GM19455 (cell line): ENCODE measurements around the gene PTBP3.
A peak's percentile ranks its signal among the peaks of the same experiment; 100 is the strongest.
"Not testable (repeated sequence)": the region's sequence is repeated elsewhere in the genome, so short reads cannot be mapped to it uniquely, and the experiment has no call there.

Experiments used
- ATAC-seq: cut with Tn5 transposase; IDR thresholded peaks from one replicate; pipeline ENCODE4 v1.9.1; 2021; ENCODE audit not compliant: unreplicated experiment

PTBP3 gene, protein sequence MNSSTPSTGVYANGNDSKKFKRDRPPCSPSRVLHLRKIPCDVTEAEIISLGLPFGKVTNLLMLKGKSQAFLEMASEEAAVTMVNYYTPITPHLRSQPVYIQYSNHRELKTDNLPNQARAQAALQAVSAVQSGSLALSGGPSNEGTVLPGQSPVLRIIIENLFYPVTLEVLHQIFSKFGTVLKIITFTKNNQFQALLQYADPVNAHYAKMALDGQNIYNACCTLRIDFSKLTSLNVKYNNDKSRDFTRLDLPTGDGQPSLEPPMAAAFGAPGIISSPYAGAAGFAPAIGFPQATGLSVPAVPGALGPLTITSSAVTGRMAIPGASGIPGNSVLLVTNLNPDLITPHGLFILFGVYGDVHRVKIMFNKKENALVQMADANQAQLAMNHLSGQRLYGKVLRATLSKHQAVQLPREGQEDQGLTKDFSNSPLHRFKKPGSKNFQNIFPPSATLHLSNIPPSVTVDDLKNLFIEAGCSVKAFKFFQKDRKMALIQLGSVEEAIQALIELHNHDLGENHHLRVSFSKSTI

DNA sequence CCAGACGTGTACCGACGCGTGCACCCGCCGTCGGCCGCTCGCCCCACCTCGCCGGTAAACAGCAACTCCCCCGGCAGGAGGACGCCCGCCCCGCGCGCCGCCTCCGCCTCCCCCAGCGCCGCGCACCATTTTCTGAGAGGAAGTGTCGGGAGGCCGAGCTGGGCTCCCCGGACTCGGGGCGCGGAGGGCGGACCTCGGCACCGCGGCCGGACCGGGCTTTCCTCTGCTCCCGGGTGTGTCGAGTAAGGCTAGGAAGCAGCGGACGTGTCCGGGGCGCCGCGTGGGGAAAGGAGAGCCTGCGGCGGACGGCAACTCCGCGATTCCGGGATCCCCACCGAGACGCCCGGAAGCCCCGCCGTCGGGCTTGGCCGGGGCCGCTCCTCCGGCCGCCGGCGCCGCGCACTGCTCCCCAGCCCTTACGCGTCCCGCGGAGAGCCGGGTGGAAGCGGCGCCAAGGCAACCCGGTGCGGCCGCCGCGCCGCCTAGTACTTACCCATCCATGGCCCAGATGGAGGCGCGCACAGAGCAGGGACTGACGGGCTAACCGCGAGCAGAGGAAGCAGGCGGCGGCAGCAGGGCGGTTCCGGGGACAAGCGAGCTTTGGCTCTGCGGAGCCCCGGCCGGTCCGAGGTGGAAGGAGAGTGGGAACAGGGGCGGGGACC lies at the start of gene PTBP3:
Gene PTBP3, minus strand, starts transcription at position 643 of the 662 bp plus-strand sequence. CDS start 35,754 bp downstream, outside the sequence.
- peak; percentile 58 for ATAC-seq

DNA sequence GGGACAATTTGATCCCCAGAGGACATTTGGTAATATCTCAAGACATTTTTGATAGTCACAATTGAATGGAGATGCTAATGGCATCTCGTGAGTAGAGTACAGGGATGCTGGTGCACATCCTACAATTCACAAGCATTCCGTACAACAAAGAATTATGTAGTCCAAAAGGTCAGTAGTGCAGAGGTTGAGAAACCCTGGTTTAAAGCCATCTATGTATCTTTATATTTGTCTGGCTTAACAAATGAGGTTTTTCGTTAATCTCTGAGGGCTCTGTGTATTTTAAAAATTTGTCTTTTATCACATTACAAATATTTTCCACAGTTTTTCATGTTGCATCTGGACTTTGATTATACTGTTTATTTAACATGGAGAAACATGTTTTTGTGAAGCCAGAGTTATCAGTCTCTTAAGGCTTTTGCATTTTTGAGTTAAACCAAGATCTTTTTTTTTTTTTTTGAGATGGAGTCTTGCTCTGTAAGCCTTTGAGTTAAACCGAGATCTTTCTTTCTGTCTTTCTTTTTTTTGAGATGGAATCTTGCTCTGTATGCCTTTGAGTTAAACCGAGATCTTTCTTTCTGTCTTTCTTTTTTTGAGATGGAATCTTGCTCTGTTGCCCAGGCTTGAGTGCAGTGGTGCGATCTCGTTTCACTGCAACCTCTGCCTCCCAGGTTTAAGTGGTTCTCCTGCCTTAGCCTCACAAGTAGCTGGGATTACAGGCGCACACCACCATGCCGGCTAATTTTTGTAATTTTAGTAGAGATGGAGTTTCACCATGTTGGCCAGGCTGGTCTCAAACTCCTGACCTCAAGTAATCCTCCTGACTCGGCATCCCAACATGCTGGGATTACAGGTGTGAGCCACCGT lies 49.3 kb upstream of the PTBP3 start:
- no peak for ATAC-seq

DNA sequence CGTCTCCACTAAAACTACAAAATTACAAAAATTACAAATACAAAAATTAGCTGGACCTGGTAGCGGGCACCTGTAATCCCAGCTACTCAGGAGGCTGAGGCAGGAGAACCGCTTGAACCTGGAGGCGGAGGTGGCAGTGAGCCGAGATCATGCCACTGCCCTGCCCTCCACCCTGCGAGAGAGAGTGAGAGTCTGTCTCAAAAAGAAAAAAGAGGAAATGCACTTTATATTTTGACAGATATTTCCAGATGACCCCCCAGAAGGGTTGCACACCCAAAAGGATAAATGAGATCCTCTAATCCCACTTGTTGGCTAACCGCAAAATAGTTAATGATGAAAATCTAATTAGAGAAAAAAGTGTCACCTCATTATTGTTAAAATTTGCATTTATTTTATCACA lies 48.6 kb upstream of the PTBP3 start:
- ATAC-seq, result no peak

DNA sequence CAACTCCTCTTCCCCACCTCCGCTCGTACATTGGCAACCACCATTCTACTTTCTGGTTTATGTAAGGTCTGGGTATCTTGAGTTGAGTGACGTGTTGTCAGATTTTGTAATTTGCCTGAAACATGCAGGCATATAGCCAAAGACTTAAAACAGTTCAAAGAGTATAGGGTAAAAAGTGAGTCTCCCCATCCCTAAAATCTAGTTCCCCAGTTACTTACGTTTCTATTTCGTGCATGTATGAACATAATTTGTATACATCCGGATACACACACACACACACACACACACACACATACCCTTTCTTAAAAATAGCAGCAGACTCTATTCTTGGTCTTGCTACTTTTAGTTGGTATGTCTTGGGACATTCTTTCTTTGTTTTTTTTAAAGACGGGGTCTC lies 47.4 kb upstream of the PTBP3 start:
- no peak for ATAC-seq

DNA sequence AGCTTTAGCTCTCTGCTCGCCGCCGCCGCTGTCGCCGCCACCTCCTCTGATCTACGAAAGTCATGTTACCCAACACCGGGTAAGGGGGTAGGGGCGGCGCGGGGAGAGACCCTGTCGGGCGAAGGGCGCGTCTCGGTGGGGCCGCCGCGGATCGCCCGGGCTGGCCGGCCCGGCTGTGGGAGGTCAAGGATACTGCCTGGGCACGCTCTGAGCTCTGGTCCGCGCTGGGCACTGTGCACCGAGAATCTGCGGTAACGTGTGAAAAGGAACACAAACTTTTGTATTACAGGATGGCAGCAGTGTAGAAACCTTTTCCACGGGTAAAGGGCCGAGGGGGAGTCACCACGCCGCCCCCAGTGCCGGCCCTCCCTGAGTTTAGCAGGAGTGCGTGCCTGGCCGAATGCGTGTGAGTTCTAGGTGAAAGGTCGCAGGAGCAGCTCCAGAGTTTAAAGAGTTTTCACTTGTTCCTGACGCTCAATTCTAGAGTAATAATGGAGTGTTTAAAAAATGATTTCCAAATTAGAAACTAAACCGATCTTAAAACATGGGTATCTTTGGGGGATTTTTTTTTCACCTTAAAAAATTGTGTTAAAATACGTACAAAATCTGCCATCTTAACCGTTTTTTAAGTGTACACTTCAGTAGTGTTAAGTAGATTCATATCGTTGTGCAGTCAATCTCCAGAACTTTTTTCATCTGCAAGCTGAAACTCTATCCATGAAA lies 46.8 kb upstream of the PTBP3 start, which contains the start of gene HSDL2:
Gene HSDL2, plus strand, starts transcription at position 7 of the 723 bp plus-strand sequence. Its CDS starts 56 bp downstream, at position 63.
- ATAC-seq, result peak; percentile 9

DNA sequence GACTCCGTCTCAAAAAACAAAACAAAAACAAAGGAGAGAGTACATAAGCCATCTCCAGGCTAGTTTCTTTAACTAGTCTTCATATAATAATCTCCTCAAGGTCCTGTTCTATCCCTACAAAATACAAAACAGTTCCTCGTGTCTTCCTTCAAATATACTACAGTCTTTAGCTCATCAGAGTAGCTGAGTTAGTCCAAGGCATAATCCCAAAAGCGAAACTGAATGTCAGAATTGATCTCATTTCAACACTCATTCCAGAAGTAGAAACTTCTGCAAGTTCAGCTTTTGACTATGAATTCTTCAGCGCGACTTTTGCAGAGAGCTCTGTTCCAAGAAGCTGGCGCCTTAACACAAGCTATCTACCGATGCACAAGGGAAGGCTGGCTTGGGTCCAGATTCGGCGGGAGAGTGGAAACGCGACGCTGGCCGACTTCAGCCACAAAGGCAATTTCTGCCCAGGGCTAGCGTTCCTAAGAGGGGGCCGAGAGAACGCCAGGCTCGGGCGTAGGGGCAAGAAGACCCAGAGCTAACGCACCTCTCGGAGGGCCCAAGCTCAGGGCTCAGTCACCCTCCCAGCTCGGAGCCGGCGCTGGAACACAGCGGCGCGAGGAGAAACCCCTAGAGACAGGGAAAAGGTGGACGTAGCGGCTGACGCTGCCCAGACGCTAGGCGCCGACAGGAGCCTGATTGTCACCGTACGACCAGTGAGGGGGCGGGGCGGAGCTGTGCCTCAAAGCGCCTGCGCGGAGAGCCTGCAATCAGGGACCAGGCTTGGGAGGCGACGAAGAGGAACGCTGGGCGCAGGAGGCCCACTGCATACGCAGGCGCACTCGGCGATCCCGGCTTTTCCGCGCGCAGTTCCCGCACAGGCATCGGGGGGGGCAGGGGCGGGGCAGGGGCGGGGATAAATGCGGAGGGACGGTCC lies 46.0 kb upstream of the PTBP3 start:
- peak; percentile 88 for ATAC-seq

DNA sequence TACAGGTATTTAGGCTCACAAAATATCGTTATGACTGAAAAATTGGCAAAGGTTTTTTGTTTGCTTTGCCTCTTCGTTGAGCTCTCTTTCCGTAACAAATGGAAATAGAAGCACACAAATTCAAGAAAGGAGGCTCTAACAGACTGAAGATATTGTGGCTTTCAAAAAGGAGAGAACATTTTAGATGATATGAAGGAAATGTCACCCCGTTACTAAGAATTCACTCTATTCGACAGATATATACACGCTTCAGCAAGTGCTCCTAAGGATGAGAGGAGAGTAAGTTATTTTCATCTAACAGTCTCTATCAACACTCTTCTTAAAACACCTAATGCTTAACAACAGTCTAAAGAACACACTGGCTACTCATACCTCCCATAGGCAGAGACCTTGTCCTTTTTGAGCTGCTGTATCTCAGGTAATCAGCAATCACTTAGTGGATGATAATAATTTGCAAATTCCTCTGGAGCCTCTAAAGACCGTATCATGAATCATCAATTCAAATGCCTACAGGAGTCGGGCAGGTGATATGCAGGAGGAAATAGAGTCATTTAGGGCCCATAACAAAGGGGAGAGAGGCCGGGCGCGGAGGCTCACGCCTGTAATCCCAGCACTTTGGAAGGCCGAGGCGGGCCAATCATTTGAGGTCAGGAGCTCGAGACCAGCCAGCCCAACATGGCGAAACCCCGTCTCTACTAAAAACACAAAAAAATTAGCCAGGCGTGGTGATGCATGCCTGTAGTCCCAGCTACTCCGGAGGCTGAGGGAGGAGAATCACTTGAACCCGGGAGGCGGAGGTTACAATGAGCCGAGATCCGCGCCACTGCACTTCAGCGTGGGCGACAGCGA lies 45.1 kb upstream of the PTBP3 start:
- peak; percentile 10 for ATAC-seq

DNA sequence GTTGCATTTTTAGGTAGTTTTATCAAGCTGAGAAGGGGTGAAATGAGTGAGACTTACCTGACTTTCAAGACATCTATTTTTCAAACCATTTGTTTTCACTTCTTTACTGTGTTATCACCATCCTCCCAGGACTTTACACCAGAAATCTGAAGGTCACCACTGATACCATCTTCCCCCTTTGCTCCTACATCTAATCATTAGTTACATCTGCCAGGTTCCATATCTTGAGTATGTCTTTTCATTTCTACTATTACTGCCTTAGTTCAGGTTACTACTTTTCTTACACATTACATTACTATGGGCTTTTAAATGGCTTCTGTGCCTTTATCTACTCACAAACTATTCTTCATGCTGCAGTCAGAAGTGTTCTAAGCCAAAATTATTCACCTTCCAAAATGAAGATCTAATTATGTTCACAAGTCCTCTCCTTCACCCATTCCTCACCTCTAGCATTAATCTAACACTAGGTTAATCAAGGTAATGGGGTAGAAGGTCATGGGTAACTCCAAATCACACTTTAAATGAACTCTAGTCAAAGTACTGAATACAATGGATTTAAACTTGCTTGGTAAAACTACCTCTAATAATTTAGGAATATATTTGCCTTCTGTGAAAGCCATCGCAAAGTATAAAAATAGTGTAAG lies 44.4 kb upstream of the PTBP3 start:
- no peak for ATAC-seq

DNA sequence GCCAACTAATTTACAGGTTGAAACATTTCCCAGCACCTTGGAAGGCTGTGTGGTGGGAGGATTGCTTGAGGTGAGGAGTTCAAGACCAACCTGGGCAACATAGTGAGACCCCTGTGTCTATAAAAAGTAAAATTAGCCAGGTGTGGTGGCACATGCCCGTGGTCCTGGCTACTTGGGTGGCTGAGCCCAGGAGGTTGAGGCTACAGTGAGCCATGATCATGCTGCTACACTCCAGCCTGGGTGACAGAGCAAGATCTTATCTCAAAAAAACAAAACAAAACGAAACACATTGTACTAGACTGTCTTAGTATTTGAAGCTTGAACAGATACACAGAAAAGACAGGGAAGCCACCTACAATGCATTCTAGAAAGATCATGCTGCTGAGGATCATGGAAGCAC lies 43.7 kb upstream of the PTBP3 start:
- ATAC-seq, result no peak

DNA sequence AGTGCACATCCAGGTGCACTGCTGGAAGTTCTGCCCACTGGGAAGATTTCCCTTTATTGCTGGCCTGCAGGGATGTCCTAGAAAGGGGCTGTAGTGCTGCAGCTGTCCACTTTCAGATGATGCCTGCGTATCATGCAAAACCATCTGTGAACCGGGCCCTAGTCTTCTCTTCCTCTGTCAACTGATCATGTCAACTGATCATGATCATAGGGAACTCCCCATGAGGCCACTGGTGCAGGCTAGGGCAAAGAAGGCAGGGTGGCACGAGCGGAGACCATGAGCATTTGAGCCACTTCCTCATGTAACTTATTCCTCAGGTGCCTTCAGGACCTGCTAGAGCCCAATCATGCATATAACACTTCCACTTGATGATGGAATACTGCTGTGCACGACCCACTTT lies 41.9 kb upstream of the PTBP3 start:
- no peak for ATAC-seq

DNA sequence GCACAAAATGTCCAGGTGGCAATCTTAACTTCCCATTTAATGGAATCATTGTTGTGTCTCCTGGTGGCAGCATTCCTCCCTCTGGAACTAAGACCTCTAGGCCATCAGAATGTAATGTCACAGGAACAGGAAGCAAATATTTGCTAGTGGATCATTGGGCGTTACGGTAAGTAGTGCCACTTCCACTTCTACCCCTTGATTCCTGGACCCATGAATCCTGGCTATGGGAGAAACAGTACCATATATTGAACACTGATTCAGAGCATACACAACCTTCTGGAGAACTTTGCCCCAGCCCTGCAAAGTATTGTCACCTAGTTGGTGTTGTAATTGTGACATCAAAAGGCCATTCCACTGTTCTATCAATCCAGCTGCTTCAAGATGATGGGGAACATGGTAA lies 40.8 kb upstream of the PTBP3 start:
- ATAC-seq, result not testable (repeated sequence)

DNA sequence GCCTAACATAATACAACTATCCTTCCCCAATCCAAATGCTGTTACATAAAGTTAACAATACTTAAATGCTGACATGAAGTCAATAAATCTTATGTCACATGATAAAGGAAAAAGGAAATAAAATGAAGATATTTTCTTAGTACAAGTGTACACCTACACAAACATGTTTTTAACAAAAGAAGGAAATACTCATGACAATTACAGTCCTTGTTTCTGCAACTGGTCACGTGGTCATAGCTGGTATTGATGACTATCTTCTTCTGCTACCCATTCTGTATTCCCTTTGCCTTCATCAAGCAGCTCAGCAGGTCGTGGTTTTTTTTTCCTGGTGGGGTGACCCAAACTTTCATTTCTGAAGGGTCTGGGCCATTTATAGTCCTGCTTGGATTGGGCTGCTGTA lies 40.2 kb upstream of the PTBP3 start:
- not testable (repeated sequence) for ATAC-seq

DNA sequence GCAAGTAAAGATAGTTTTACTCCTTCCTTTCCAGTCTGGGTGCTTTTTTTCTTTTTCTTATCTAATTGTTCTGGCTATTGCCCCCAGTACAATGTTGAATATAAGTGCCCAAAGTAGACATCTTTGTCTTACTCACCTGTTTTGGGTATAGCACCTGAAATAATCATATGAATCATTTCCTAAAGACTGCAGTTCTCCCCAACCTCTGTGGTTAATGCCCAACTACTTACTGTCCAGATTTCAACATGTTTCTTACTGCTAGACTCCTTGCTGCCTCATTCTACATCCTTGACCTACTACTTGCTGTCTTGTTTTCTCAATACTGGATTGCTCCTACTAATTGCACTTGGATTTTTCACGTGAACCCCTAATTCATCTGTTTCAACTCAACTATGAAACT lies 37.6 kb upstream of the PTBP3 start:
- no peak for ATAC-seq

DNA sequence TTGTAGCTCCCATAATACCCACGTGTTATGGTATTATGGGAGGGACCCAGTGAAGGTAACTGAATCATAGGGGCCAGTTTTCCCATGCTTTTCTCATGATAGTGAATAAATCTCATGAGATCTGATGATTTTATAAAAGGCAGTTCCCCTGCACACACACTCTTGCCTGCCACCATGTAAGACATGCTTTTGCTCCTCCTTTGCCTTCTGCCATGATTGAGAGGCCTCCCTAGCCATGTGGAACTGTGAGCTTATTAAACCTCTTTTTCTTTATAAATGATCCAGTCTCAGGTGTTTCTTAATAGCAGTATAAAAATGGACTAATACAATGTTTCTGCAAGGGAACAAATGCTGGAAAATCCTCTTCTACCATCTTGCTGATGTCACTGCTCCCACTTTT lies 36.4 kb upstream of the PTBP3 start:
- ATAC-seq, result no peak

DNA sequence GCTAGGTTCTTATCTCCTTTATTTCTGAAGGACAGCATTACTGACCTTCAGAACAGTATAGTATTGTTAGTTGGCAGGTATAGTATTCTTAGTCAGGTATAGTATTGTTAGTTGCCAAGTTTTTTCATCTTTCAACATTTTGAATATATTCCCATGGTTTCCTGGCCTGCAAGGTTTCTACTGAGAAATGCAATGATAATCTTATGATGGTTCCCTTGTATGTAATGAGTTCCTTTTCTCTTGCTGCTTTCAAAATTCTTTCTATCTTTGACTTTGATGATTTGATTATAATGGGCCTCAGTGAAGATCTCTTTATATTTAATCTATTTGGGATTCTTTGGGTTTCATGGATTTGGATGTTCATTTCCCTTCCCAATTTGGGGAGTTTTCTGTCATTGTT lies 34.0 kb upstream of the PTBP3 start:
- ATAC-seq, result no peak

DNA sequence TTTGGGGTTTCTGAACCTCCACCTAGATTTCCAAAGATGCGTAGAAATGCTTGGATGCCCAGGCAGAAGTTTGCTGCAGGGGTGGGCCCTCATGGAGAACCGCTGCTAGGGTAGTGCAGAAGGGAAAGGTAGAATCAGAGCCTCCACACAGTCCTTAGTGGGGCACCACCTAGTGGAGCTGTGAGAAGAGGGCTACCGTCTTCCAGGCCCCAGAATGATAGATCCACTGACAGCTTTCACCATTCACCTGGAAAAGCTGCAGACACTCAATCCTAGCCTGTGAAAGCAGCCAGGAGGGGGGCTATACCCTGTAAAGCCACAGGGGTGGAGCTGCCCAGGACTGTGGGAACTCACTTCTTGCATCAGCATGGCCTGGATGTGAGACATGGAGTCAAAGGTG lies 33.2 kb upstream of the PTBP3 start:
- no peak for ATAC-seq

DNA sequence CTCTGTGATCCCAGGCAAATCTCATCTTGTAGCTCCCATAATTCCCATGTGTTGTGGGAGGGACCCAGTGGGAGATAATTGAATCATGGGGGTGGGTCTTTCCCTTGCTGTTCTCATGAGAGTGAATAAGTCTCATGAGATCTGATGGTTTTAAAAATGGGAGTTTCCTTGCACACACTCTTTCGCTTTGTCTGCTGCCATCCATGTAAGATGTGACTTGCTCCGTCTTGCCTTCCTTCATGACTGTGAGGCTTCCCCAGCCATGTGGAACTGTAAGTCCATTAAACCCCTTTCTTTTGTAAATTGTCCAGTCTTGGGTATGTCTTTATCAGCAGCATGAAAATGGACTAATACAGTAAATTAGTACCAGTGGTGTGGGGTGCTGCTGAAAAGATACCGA lies 31.8 kb upstream of the PTBP3 start:
- not testable (repeated sequence) for ATAC-seq

DNA sequence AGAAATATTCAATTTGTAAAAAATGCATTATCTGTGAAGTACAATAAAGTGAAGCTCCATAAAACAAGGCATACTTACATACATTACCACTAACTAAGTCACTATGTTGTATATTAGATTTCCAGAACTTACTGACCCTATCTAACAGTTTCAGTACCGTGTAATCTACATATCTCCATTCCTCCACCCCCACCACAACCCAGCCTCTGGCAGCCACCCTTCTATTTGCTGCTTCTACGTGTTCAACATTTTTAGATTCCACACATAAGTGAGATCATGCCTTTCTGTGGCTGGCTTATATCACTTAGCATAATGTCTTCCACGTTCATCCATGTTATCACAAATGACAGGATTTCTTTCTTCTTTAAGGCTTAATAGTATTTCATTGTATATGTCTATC lies 31.3 kb upstream of the PTBP3 start:
- ATAC-seq, result no peak
